Ascending aorta (tissue), 2 donors: ENCODE measurements around the gene TUT1. TPM values are rescaled to one million over a fixed set of nuclear protein-coding genes. Genes with fewer than 3 reads are reported as not detected.
"Not testable (repeated sequence)": the region's sequence is repeated elsewhere in the genome, so short reads cannot be mapped to it uniquely, and the experiment has no call there.

Experiments used
- DNase-seq, 2 donors: peaks; one replicate each; pipeline ENCODE4 v3.0.0-alpha.2; 2019; ENCODE audit warnings: low spot score in 2 of 2
- H3K27ac ChIP-seq, 2 donors: fragments of 200-600 bp; sonication (generic); one replicate each; pipeline ENCODE4 v1.5.1; 2016 to 2017; ENCODE audit warnings: mild to moderate bottlenecking in 1 of 2
- H3K27me3 ChIP-seq: fragments of 200-600 bp; sonication (generic); one replicate; pipeline ENCODE4 v1.5.1; 2017
- H3K36me3 ChIP-seq, 2 donors: fragments of 200-600 bp; sonication (generic); one replicate each; pipeline ENCODE4 v1.5.1; 2016
- H3K4me1 ChIP-seq, 2 donors: fragments of 200-600 bp; sonication (generic); one replicate each; pipeline ENCODE4 v1.5.1; 2016 to 2017; ENCODE audit warnings: mild to moderate bottlenecking in 1 of 2
- H3K4me3 ChIP-seq, 2 donors: fragments of 200-600 bp; sonication (generic); one replicate each; pipeline ENCODE4 v1.5.1; 2016 to 2017; ENCODE audit warnings: mild to moderate bottlenecking in 1 of 2
- H3K9me3 ChIP-seq, 2 donors: fragments of 200-600 bp; sonication (generic); one replicate each; pipeline ENCODE4 v1.5.1; 2016
- intact Hi-C: fragments of 100-400 bp; cut with DNase I; formaldehyde crosslinking; loops from one replicate; pipeline ENCODE4 v1.15.1; 2023
- total RNA-seq: library from RNA; depleted of rRNA; stranded (reverse); fragments of >200 nt; gene quantifications from one replicate; pipeline ENCODE4 v1.1.0, GENCODE V29; 2016
- TF ChIP-seq, protein P1 (sequence below), 3 experiments: fragments of 200-600 bp in 2 of 3; fragments of 450-650 bp in 1 of 3; sonication (generic) in 2 of 3; IDR thresholded peaks; one replicate each; pipeline ENCODE4 v1.5.1; 2016 to 2019; ENCODE audit warnings: antibody characterized with exemption in 3 of 3, mild to moderate bottlenecking in 1 of 3, moderate library complexity in 1 of 3

The TUT1 gene
- total RNA-seq, 1 donor from 2014 or later: 18.4 TPM

DNA sequence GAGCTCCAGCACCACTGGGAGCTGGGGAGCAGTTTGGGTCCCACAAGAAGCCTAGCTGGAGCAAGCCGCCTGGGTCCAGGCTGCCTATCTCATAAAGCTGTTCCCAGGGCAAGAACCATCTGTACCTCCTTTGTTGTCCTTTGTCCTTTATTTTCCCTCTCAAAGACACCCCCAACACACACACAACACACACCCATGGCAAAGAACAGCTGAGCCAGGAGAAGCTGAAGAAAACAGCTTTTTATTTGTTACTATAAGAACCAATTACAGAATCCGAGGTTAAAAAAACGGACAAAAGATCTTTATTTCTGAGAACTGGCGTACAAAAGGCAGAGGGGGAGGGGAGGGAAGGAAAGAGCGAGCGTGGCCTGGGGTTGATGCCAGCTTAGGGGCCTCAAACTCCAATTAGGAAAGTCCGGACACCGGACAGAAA, 1.7 kb upstream of the TUT1 start:
- Histone ChIP-seq H3K27ac (peak overlapping the region; percentile 95 to 96), H3K4me1 (peaks cover 10 to 20% of the 10 kb centered on the region in 2 donors), H3K9me3 (no peaks in the 10 kb centered on the region), H3K27me3 (no peaks in the 10 kb centered on the region), H3K36me3 (peaks cover 55 to 56% of the 10 kb centered on the region in 2 donors), H3K4me3 (no peak overlapping the region)
- TF ChIP-seq, protein P1, sequence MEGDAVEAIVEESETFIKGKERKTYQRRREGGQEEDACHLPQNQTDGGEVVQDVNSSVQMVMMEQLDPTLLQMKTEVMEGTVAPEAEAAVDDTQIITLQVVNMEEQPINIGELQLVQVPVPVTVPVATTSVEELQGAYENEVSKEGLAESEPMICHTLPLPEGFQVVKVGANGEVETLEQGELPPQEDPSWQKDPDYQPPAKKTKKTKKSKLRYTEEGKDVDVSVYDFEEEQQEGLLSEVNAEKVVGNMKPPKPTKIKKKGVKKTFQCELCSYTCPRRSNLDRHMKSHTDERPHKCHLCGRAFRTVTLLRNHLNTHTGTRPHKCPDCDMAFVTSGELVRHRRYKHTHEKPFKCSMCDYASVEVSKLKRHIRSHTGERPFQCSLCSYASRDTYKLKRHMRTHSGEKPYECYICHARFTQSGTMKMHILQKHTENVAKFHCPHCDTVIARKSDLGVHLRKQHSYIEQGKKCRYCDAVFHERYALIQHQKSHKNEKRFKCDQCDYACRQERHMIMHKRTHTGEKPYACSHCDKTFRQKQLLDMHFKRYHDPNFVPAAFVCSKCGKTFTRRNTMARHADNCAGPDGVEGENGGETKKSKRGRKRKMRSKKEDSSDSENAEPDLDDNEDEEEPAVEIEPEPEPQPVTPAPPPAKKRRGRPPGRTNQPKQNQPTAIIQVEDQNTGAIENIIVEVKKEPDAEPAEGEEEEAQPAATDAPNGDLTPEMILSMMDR (IDR thresholded peaks at IDR 0.05): no peak
- no peak for DNase-seq
- intact Hi-C loops: loop anchor here (2.0 to 5.0 kb wide), 2 partner anchors 30 to 179 kb away; partner anchors contain the start of gene TAF6L

DNA sequence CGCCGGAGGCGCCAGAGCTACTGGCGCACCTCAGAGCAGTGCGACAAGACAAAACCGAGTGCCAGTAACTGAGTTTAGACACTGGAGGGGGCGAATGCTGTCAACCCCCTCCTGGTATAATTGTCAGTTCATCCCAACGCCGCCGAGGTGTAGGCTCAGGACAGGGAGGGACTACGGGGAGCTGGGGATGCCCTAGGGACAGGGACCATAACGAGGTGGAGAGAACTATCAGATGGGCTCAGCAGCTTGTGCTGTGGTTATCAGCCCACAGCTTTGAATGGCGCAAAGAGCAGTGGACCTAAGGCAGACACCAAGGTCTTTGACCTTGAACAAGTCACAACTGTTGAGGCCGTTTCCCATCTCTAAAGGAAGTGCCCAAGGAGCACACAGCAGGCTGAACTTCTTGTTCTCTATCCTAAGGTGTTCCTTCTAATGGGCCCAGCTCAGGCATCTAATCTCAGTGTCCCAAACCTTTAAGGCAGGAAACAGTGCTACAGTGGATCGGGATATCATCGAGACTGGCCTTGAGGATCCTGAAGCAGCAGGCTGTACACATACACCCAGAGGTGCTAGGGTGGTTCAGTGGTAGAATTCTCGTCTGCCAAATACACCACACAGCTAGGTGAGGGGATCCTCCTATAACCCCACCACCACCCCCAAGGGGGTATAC, 958 bp upstream of the TUT1 start:
- Histone ChIP-seq H3K9me3 (no peaks in the 10 kb centered on the region), H3K36me3 (peaks cover 50% of the 10 kb centered on the region in 2 donors), H3K27me3 (no peaks in the 10 kb centered on the region), H3K4me1 (peaks cover 10 to 20% of the 10 kb centered on the region in 2 donors), H3K4me3 (peak overlapping the region; percentile 68 to 86), H3K27ac (peak overlapping the region; percentile 95 to 96)
- TF ChIP-seq, protein P1 (IDR thresholded peaks at IDR 0.05): no peak
- intact Hi-C loops: loop anchor here (2.0 to 5.0 kb wide), 2 partner anchors 31 to 180 kb away; partner anchors contain the start of gene TAF6L
- DNase-seq: no peak

DNA sequence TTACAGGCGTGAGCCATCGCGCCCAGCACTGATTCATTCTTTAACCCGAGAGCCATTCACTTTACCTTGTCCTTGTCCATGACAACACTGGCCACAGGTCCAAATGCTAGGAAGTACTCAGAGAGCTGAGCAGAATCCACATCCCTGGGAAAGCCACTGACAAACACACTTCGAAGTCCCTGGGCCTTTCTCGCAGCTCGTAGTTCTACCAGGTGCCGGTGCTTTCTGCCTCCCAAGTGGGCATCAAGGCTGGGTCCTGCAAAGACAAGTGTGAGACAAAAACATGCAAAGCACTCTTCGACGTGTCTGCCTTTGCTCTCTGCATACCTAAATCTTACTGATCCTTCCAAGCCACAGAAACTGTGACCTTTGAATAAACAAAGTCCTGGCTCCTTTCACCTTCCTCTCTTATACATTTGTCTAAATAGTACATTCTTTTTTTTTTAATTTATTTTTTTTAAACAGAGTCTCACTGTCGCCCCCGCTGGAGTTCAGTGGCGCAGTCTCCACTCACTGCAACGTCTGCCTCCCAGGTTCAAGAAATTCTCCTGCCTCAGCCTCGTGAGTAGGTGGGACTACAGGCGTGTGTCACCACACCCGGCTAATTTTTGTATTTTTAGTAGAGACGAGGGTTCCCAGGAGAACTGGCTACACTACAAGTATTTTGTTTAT, 2.2 kb downstream of the TUT1 start:
- no peak overlapping the region for H3K27ac ChIP-seq
- intact Hi-C loops: no loop called here
- TF ChIP-seq, protein P1 (IDR thresholded peaks at IDR 0.05): no peak
- H3K36me3 ChIP-seq: peaks cover 34 to 35% of the 10 kb centered on the region in 2 donors
- DNase-seq: no peak
- no peaks in the 10 kb centered on the region for H3K27me3 ChIP-seq
- H3K9me3 ChIP-seq: no peaks in the 10 kb centered on the region
- H3K4me3 ChIP-seq: no peak overlapping the region
- H3K4me1 ChIP-seq: peaks cover 10 to 20% of the 10 kb centered on the region in 2 donors

DNA sequence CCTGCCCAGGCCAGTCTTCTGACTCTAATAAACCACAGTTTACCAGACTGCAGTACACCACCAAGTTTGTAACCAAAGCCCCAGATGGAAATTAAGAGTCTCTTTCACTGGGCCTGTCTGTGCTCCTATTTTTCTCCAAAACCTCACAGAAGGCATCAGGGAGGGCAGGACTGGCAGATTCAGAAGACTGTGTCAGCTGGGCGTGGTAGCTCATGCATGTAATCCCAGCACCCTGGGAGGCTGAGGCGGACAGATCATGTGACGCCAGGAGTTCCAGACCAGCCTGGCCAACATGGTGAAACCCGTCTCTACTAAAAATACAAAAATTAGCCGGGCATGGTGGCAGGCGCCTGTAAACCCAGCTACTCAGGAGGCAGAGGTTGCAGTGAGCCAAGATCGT, 6.0 kb downstream of the TUT1 start:
- H3K27ac ChIP-seq, intact Hi-C loops, H3K4me1 ChIP-seq, DNase-seq, H3K27me3 ChIP-seq, H3K9me3 ChIP-seq, H3K4me3 ChIP-seq: not testable (repeated sequence)
- peaks cover 42 to 47% of the 10 kb centered on the region in 2 donors for H3K36me3 ChIP-seq

DNA sequence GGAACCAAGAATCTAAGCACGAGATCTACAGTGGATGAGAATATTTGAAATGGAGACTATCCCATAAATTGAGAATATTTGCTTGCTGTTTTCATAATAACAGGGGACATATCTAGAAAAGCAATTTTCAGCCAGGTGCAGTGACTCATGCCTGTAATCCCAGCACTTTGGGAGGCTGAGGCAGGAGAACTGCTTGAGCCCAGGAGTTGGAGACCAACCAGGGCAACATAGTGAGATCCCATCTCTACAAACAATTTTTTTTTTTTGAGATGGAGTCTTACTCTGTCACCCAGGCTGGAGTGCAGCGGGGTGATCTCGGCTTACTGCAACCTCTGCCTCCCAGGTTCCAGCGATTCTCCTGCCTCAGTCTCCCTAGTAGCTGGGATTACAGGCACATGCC, 9.6 kb downstream of the TUT1 start:
- H3K27ac ChIP-seq, H3K27me3 ChIP-seq, intact Hi-C loops, H3K4me1 ChIP-seq, H3K4me3 ChIP-seq, H3K9me3 ChIP-seq, DNase-seq: not testable (repeated sequence)
- H3K36me3 ChIP-seq: peaks cover 40 to 54% of the 10 kb centered on the region in 2 donors

DNA sequence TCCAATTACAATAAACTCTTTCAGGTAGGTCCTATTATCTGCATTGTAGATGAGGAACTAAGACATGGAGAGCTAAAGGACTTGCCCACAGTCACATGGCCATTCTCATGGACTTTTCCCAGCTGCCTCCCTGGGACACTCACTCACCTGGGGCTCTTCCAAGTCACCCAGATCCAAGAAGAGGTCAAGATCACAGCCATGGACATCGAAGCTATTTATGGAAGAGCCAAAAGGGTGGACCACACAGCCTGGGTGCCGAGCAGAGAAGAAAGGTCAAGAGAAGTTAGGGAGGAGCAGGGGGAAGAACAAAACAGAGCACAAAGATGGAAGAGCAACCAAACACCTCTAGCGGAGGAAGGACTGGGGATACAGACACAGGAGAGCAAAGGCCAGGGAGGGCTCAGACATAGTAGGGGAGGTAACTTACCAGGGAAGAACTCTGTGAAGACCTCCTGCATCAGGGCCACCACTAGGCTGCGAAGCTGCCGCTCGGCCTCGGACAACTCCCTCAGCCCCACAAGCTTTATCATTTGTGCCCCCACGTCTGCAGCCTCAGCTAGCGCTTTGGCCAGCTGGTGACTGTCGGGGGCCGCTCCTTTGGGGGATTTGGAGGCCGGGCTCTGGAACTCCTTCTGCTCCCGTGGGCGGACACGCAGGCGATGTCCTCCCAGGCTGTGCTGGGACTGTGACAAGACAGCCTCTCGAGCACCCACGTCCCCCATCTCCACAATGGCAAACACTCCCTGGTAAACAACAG, 10.2 kb downstream of the TUT1 start:
- DNase-seq: no peak
- no peaks in the 10 kb centered on the region for H3K9me3 ChIP-seq
- no peak overlapping the region for H3K27ac ChIP-seq
- H3K36me3 ChIP-seq: peaks cover 35 to 60% of the 10 kb centered on the region in 2 donors
- H3K4me1 ChIP-seq: no peaks in the 10 kb centered on the region
- TF ChIP-seq, protein P1 (IDR thresholded peaks at IDR 0.05): no peak
- H3K4me3 ChIP-seq: no peak overlapping the region
- no peaks in the 10 kb centered on the region for H3K27me3 ChIP-seq
- intact Hi-C loops: no loop called here
